Stimulated activated effector memory CD8-positive, alpha-beta T cell treated with anti-CD3 and anti-CD28 coated beads, Interleukin-12 subunit alpha, Interleukin-12 subunit beta, amount 100 ng/mL, for 72 hours (primary cell): ENCODE data around the gene EVPL.

Experiments used
- ATAC-seq: fragments of 150-1000 bp; cut with Tn5 transposase; 2 replicates; pipeline ENCODE4 v1.10.0; 2021
- DNase-seq, 2 donors: peaks; one replicate each; pipeline ENCODE4 v3.0.0; 2021 to 2022; ENCODE audit warnings: low spot score in 2 of 2
- H3K27ac Mint-ChIP-seq: one replicate; pipeline ENCODE4 v1.8.0; 2022; ENCODE audit warnings: mild to moderate bottlenecking, mixed read lengths
- H3K36me3 Mint-ChIP-seq: one replicate; pipeline ENCODE4 v1.8.0; 2022; ENCODE audit warnings: mild to moderate bottlenecking, mixed read lengths
- H3K4me1 Mint-ChIP-seq: one replicate; pipeline ENCODE4 v1.8.0; 2022; ENCODE audit warnings: mixed read lengths
- H3K4me3 Mint-ChIP-seq: one replicate; pipeline ENCODE4 v1.8.0; 2022; ENCODE audit warnings: mild to moderate bottlenecking, mixed read lengths
- H3K9me3 Mint-ChIP-seq: one replicate; pipeline ENCODE4 v1.8.0; 2022; ENCODE audit warnings: mixed read lengths

The EVPL gene

DNA sequence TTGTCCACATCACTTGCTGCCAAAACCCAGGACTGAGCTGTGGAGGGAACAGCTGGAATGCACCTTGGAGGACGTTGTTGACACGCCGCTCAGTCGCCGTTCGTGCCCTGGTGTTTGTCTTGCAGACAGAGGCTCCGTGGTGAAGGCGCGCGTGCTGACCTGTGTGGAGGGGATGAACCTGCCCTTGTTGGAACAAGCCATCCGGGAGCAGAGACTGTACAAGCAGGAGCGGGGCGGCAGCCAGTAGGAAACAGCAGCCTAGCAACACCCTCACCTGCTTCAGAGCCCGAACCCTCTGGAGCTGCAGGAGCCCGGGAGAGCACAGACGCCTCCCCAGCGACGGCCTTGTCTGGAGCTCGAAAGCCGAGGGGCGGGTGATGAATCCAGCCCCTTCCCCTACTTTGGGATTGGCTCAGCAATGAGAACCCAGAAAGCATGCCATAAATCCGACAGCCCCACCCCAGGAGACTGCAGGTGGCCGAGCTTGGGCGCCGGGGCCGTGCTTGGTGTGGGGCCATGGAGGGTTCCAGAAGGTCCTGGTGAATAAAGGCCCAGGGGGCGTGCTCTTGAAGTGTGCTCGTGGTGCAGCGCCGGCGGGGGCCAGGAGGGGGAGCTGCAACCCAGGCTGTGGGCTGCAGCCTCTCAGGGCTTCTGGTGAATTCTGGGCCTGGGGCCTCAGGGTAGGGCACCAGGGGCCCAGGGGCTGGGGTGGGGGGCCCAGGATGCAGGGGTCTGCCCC lies 26.9 kb downstream of the EVPL start:
- Mint-ChIP-seq H3K9me3 (no peaks in the 10 kb centered on the region), H3K27ac (no peak overlapping the region), H3K4me3 (no peak overlapping the region), H3K4me1 (peaks cover 18% of the 10 kb centered on the region), H3K36me3 (peaks cover 16% of the 10 kb centered on the region)
- DNase-seq (peak; percentile 60 to 86), ATAC-seq (peak; percentile 72)

DNA sequence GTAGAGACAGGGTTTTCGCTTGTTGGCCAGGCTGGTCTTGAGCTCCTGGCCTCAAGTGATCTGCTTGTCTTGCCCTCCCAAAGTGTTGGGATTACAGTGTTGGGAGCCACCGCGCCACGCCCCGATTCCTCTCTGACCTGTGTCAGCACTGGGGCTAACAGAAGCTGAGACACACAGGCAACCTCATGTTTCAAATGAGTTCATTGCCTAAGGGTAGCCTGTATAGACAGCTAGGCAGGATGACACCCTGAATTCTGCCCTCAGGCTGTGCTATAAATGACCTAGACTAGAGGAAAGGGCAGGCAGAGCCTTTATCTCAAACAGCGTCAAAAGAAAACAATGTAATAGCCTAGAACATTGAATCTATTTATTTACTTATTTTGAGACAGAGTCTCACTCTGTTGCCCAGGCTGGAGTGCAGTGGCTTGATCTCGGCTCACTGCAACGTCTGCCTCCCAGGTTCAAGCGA lies 28.7 kb downstream of the EVPL start:
- H3K4me3 Mint-ChIP-seq = no peak overlapping the region
- no peak for DNase-seq
- H3K27ac Mint-ChIP-seq = peak overlapping the region; percentile 95
- peaks cover 18% of the 10 kb centered on the region for H3K4me1 Mint-ChIP-seq
- H3K9me3 Mint-ChIP-seq = no peaks in the 10 kb centered on the region
- H3K36me3 Mint-ChIP-seq = peaks cover 24% of the 10 kb centered on the region
- ATAC-seq = no peak

DNA sequence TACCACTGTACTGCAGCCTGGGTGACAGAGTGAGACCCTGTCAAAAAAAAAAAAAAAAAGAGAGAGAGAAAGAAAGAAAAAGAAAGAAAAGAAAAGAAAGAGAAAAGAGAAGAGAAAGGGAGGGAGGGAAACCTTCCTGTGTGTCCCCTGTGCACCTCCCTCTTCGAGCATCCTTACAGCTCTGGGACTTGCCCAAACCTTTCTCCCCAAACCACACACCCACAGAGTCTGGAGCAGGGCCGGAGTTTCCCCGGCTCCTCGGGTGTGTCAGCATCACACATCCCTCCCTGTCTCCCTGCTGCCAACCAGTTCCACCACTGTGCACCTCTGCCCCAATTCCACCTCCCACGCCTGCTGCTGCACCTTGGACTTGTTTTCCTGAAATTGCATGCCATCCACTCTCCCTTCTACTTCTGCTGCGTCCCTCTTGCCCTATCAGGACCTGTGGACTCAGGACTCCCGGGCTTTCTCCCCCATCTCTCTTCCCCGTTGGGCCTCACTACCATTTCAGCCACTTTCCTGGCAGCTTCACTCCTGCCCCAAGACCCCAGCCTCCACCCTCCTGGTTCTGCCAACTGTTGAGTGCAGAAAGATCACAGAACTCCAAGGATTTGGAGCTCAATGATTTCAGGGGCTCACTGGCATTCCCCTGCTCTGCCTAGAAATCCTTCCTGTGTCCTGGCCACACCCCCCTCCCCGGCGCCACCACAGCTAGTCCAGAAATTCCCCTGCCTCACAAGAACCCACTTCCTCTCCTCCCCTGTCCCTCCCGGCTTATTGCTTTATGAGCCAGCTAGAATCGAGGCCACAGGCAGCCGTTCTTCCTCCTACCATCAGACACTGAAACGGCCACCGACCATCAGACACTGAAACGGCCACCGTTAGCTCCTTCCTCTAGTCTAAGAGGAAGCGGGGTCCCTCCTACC lies 30.2 kb downstream of the EVPL start:
- H3K36me3 Mint-ChIP-seq = peaks cover 39% of the 10 kb centered on the region
- H3K27ac Mint-ChIP-seq = peak overlapping the region; percentile 95
- ATAC-seq (peak; percentile 72), DNase-seq (peak in 1 of 2 donors; percentile 61)
- peak overlapping the region; percentile 65 for H3K4me3 Mint-ChIP-seq
- no peaks in the 10 kb centered on the region for H3K9me3 Mint-ChIP-seq
- peaks cover 18% of the 10 kb centered on the region for H3K4me1 Mint-ChIP-seq

DNA sequence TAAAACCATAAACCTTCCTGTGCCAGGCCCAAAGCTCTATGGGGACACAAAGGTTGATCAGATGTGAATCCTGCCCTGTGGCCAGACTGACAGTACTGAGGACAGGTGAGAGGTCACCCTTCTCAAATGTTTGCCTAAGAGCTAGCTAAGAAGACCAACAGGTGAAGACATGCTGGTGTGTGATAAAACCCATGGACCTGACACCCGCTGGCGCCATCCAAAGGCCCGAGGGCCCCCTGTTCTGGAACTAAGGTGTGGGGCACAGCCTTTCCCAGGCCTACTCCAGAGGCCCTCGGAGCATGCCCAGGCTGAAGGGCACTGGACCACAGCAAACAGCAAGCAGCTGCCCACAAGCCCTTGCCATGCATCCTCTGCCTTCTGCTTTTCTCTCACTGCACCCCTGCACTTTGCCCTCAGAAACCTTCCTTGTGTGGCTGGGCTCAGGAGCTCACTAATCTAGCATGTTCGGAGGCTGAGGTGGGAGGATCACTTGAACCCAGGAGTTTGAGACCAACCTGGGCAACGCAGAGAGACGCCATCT lies 31.7 kb downstream of the EVPL start:
- Mint-ChIP-seq H3K36me3 (peaks cover 54% of the 10 kb centered on the region), H3K9me3 (no peaks in the 10 kb centered on the region), H3K27ac (peak overlapping the region; percentile 63), H3K4me3 (no peak overlapping the region), H3K4me1 (peaks cover 18% of the 10 kb centered on the region)
- DNase-seq (no peak), ATAC-seq (no peak)

DNA sequence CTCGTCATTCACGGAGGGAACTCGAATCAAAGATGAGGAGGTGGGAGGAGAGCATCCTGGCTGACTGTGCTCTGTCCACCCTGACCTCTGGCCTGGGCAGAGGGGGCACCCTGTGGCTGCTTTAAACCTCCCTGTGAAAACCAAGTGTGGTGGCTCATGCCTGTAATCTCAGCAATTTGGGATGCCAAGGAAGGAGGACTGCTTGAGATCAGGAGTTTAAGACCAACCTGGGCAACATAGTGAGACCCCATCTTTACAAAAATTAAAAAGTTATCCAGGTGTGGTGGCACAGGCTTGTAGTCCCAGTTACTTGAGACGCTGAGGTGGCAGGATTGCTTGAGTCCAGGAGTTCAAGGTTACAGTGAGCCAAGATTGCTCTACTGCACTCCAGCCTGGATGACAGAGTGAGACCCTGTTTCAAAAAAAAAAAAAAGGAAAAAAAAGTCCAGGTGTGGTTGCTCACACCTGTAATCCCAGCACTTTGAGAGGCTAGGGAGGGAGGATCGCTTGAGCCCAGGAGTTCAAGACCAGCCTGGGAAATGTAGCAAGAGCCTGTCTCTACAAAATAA lies 32.2 kb downstream of the EVPL start:
- peaks cover 18% of the 10 kb centered on the region for H3K4me1 Mint-ChIP-seq
- DNase-seq (no peak), ATAC-seq (no peak)
- H3K27ac Mint-ChIP-seq = peak overlapping the region; percentile 63
- peaks cover 59% of the 10 kb centered on the region for H3K36me3 Mint-ChIP-seq
- H3K4me3 Mint-ChIP-seq = no peak overlapping the region
- H3K9me3 Mint-ChIP-seq = no peaks in the 10 kb centered on the region

DNA sequence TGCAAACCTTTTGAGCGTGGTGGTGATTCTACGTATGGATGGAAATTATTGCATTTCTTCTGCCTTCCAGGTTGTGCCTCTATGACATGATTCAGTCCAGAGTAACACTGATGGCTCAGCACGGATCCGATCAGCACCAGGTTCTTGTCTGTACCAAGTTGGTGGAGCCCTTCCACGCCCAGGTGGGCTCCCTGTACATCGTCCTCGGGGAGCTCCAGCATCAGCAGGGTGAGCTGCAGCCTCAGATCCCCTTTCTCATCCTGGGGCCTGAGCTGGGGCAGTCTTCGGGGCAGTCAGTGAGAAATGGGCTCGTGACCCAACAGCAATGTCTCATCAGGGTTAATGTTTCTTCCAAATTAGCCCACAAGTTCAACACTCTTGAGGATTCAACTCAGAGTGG lies 35.7 kb downstream of the EVPL start:
- Mint-ChIP-seq H3K36me3 (peaks cover 61% of the 10 kb centered on the region), H3K9me3 (no peaks in the 10 kb centered on the region), H3K27ac (no peak overlapping the region), H3K4me3 (no peak overlapping the region), H3K4me1 (peaks cover 2% of the 10 kb centered on the region)
- DNase-seq (no peak), ATAC-seq (no peak)

DNA sequence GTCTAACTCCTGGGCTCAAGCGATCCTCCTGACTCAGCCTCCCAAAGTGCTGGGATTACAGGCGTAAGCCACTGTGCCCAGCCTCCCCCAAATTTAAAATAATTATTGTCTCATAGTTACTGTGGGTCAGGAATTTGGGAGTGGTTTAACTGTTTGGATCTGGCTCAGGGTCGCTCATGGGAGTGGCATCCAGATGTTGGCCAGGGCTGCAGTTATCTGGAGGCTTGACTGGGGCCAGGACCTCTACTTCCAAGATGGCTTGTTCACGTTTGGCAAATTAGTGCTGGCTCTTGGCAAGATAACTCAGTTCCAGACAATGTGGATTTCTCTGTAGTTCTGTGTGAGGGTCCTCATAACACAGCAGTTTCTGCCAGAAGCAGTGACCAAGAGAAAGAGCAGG lies 40.1 kb downstream of the EVPL start:
- peak overlapping the region; percentile 34 for H3K27ac Mint-ChIP-seq

DNA sequence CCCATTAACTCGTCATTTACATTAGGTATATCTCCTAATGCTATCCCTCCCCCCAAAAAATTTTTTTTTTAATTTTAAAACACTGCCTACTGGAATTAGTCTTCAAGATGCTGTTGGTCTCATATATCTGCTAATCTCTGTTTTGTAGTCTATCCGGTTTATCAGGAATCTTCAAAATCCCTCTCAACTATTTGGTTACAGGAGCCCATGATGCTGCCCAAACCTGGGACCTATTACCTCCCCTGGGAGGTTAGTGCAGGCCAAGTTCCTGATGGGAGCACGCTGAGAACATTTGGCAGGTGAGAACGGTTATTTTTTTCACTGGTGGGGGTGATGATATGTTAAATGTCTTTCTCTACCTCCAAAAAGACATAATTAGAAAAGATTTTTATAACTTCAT lies 41.1 kb downstream of the EVPL start:
- H3K27ac Mint-ChIP-seq = no peak overlapping the region
- DNase-seq (no peak), ATAC-seq (no peak)
- peaks cover 1% of the 10 kb centered on the region for H3K4me1 Mint-ChIP-seq
- H3K36me3 Mint-ChIP-seq = peaks cover 19% of the 10 kb centered on the region
- H3K9me3 Mint-ChIP-seq = no peaks in the 10 kb centered on the region
- no peak overlapping the region for H3K4me3 Mint-ChIP-seq

More for the DNA sequence above, 40.1 kb downstream of the EVPL start:
- ATAC-seq = no peak
- Mint-ChIP-seq H3K4me3 (no peak overlapping the region), H3K4me1 (no peaks in the 10 kb centered on the region), H3K36me3 (peaks cover 29% of the 10 kb centered on the region), H3K9me3 (no peaks in the 10 kb centered on the region)
- no peak for DNase-seq

DNA sequence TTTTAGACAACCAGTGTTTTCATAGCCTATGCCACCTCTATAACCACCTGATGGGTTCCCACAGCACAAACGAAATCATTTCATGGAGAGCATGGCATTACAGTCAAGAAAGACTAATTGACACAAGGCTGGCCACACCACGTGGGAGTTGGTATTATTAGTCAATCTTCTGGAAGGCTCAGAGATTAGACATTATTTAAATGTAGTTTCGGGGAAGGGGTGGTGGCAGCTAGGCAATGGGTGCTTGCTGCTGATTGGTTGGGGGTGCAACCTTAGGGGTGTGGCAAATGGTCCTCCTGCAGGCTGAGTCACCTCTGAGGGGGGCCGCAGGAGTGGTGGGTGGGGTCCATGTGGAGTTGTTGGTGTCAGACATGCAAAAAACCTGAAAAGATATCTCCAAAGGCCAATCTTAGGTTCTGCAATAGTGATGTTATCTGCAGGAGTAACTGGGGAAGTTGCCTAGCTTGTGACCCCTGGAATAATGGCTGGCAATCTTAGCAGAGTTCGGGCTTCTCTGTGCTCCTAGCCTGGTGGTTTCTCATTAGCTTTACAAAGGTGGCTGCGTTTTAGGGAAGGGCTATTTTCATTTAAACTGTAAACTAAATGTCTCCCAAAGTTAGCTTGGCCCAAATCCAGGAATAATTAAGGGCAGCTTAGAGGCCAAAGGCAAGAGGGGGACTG lies 43.5 kb downstream of the EVPL start:
- H3K36me3 Mint-ChIP-seq = peaks cover 16% of the 10 kb centered on the region
- H3K27ac Mint-ChIP-seq = no peak overlapping the region
- peaks cover 15% of the 10 kb centered on the region for H3K4me1 Mint-ChIP-seq
- H3K4me3 Mint-ChIP-seq = no peak overlapping the region
- H3K9me3 Mint-ChIP-seq = no peaks in the 10 kb centered on the region
- no peak for ATAC-seq
- no peak for DNase-seq

DNA sequence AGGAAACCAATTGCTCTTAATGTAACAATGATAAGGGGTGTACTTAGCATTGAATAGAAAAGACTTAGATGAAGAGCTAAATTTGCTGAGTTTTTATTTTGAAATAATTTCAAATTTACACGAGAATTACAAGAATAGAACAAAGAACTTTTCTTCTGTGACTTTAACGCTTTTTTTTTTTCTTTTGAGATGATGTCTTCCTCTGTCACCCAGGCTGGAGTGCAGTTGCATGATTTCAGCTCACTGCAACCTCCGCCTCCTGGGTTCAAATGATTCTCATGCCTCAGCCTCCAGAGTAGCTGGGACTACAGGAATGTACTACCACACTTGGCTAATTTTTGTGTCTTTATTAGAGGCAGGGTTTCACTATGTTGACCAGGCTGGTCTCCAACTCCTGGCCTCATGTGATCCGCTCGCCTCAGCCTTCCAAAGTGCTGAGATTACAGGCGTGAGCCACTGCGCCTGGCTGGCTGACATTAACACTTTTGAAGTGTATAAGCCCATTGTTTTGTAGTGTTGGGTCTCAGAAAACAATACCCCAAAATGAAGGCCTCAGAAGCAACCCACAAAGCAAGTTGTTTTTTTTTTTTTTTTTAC lies 46.0 kb downstream of the EVPL start:
- H3K9me3 Mint-ChIP-seq = no peaks in the 10 kb centered on the region
- peaks cover 19% of the 10 kb centered on the region for H3K36me3 Mint-ChIP-seq
- H3K27ac Mint-ChIP-seq = peak overlapping the region; percentile 100
- H3K4me3 Mint-ChIP-seq = peak overlapping the region; percentile 96
- H3K4me1 Mint-ChIP-seq = peaks cover 24% of the 10 kb centered on the region
- ATAC-seq (no peak), DNase-seq (no peak)

DNA sequence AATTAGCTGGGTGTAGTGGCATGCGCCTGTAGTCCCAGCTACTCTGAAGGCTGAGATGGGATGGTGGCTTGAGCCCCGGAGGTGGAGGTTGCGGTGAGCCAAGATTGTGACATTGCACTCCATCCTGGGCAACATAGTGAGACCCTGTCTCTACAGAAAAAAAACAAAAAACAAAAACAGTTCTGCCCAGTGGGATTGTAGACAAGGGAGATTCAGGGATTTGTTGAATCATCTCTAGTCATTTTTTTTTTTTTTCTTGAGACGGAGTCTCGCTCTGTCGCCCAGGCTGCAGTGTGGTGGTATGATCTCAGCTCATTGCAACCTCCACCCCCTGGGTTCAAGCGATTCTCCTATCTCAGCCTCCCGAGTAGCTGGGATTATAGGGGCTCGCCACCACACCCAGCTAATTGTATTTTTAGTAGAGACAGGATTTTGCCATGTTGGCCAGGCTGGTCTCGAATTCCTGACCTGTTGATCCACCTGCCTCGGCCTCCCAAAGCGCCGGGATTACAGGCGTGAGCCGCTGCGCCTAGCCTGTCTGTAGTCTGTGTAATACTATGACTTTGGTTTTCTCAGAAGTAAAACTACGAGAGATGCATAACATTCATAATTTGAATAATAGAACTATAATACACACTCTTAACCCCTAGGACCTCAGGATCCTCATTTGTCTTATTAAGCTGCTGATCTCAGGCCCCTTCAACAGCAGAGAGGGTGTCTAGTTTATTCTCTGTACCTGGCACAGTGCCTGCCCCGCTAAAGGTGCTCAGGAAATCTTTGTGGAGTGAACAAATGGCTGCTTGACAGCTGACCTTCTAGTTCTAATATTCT lies 46.7 kb downstream of the EVPL start:
- Mint-ChIP-seq H3K4me3 (peak overlapping the region; percentile 96), H3K36me3 (peaks cover 25% of the 10 kb centered on the region), H3K9me3 (no peaks in the 10 kb centered on the region), H3K4me1 (peaks cover 31% of the 10 kb centered on the region), H3K27ac (peak overlapping the region; percentile 100)
- DNase-seq (no peak), ATAC-seq (no peak)

DNA sequence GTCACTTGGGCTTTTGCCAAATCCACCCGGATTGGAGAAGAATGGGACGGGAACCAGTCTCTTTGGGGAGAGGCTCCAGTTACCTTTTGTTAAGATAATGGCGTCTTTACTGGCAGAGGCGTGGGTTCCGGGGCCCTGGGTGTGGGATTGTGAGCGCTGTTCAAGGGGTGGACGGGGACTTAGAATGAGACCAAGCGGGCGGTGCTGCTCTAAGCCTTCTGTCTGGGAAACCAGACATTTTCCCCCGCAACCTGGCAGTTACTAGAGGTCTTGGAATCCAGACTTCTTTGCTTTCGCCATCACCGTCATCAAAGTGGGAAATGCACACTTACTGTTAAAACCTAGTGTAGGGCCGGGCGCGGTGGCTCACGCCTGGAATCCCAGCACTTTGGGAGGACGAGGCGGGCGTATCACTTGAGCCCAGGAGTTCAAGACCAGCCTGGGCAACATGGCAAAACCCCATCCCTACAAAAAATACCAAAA lies 47.4 kb downstream of the EVPL start:
- Mint-ChIP-seq H3K4me1 (peaks cover 32% of the 10 kb centered on the region), H3K27ac (peak overlapping the region; percentile 100), H3K36me3 (peaks cover 31% of the 10 kb centered on the region), H3K4me3 (peak overlapping the region; percentile 96), H3K9me3 (no peaks in the 10 kb centered on the region)
- ATAC-seq (peak; percentile 53), DNase-seq (no peak)

DNA sequence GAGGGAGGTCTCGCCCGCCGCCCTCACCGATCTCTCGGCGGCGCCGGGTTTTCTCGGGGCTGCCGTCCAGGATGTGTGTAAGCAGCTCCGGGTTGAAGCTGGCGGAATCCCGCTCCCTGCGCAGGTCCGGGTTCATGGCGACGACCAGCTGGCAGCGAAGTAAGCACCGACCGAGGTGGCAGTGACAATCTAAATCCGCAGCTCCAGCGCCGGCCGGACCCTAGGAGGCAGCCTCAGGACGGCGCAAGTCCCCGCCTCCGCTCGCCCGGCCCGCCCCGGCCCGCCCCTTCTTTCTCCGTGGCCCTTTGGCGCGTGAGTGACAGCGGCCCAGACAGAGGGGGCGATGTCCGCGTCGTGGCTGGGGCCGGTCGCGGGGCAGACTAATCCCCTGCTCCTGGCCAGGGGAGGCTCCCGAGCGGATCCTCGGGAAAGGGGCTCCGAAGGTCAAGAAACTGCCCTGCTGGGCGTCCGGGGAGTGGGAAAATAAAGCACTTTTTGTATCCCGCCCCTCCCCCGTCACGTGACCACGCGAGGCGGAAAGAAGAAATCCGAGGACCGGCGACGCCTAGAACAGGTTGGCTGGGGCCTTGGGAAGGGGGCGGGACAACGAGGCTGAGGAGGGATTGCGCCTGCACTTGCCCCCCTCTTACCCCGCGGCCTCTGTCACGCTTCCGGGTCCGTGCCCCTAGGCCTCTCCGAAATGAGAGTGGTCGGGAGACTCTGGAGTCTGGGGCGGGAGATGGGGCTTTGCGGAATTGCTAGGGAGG lies 48.0 kb downstream of the EVPL start, which contains the start of the genes ACOX1 and TEN1:
ACOX1 (minus strand) TSS at position 229 of the 767 bp plus-strand sequence; CDS start at position 136, 93 bp downstream.
TEN1 (plus strand) TSS at position 303 of the 767 bp plus-strand sequence. CDS start 6,953 bp downstream, outside the sequence.
- H3K4me1 Mint-ChIP-seq = peaks cover 32% of the 10 kb centered on the region
- H3K27ac Mint-ChIP-seq = peak within 1 kb of the TSS; percentile 100
- peaks cover 35% of the 10 kb centered on the region for H3K36me3 Mint-ChIP-seq

More for the DNA sequence above, 48.0 kb downstream of the EVPL start, which contains the start of the genes ACOX1 and TEN1:
- DNase-seq = peak; percentile 84 to 99
- peak; percentile 98 for ATAC-seq
- Mint-ChIP-seq H3K4me3 (peak within 1 kb of the TSS; percentile 96), H3K9me3 (no peaks in the 10 kb centered on the region)
